Tibial nerve (tissue), 4 donors: ENCODE measurements around the gene AP2M1. TPM values are rescaled to one million over a fixed set of nuclear protein-coding genes. Genes with fewer than 3 reads are reported as not detected.

ENCODE experiments used
- DNase-seq, 2 donors: peaks; one replicate each; pipeline ENCODE4 v3.0.0-alpha.2; 2019; ENCODE audit warnings: low spot score in 2 of 2
- H3K27ac ChIP-seq, 4 donors: fragments of 200-600 bp; sonication (generic) in 3 of 4; one replicate each; pipeline ENCODE4 v1.5.1; 2017 to 2019; ENCODE audit warnings: mild to moderate bottlenecking in 1 of 4
- H3K27me3 ChIP-seq, 2 donors: fragments of 200-600 bp; sonication (generic) in 1 of 2; one replicate each; pipeline versions ENCODE4 v1.5.1 to v1.6.0; 2017 to 2019
- H3K36me3 ChIP-seq, 3 donors: fragments of 200-600 bp; sonication (generic); one replicate each; pipeline ENCODE4 v1.5.1; 2018 to 2019
- H3K4me1 ChIP-seq, 4 donors: fragments of 200-600 bp; sonication (generic) in 3 of 4; one replicate each; pipeline ENCODE4 v1.5.1; 2017 to 2019
- H3K4me3 ChIP-seq, 4 donors: fragments of 200-600 bp; sonication (generic) in 3 of 4; one replicate each; pipeline ENCODE4 v1.5.1; 2017 to 2019; ENCODE audit warnings: mild to moderate bottlenecking in 1 of 4, moderate library complexity in 1 of 4
- H3K9me3 ChIP-seq, 4 donors: fragments of 200-600 bp; sonication (generic) in 3 of 4; one replicate each; pipeline ENCODE4 v1.5.1; 2017 to 2019
- EP300 ChIP-seq, 2 donors: sonication (generic); formaldehyde crosslinking; IDR thresholded peaks; one replicate each; pipeline ENCODE4 v1.6.1; 2017; ENCODE audit warnings: antibody characterized with exemption in 2 of 2, mild to moderate bottlenecking in 1 of 2
- POLR2A ChIP-seq, 2 donors: fragments of 450-650 bp; IDR thresholded peaks; one replicate each; pipeline ENCODE4 v1.6.1; 2017; ENCODE audit warnings: antibody characterized with exemption in 2 of 2, mild to moderate bottlenecking in 2 of 2, moderate library complexity in 2 of 2
- WGBS, 2 donors: methylation state at CpG; one replicate each; pipeline ENCODE4 v1.1.5; 2018; 5-methylcytosine and 5-hydroxymethylcytosine counted together
- total RNA-seq, 4 donors: library from RNA; depleted of rRNA; stranded (reverse); fragments of >200 nt; gene quantifications; one replicate each; pipeline ENCODE4 v1.1.0, GENCODE V29; 2016
- TF ChIP-seq, protein P1 (sequence below), 5 experiments: fragments of 200-600 bp in 3 of 5; fragments of 450-650 bp in 2 of 5; sonication (generic) in 3 of 5; IDR thresholded peaks; one replicate each; pipeline ENCODE4 v1.5.1; 2016 to 2019; ENCODE audit warnings: antibody characterized with exemption in 5 of 5, mild to moderate bottlenecking in 3 of 5, moderate library complexity in 2 of 5

Gene AP2M1
- total RNA-seq, 4 donors from 2014 or later: 182 to 212 (median 199) TPM

DNA sequence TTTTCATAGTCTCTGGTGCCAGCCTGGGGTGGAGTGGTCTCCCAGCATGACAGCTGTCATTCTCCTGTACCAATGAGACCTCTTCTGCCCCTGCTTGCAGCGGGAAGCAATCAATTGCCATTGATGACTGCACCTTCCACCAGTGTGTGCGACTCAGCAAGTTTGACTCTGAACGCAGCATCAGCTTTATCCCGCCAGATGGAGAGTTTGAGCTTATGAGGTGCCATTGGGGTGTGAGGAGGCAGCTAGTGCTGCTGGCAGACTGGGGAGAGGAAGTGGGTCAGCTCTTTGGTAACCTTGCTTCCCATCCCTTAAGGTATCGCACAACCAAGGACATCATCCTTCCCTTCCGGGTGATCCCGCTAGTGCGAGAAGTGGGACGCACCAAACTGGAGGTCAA lies 6.9 kb downstream of the AP2M1 start:
- no peak for TF ChIP-seq POLR2A (IDR thresholded peaks at IDR 0.05)
- TF ChIP-seq EP300 (IDR thresholded peaks at IDR 0.05): no peak
- H3K36me3 ChIP-seq: peaks cover 4 to 76% (median 34%) of the 10 kb centered on the region in 3 donors
- H3K9me3 ChIP-seq: no peaks in the 10 kb centered on the region
- H3K27me3 ChIP-seq: no peaks in the 10 kb centered on the region
- no peak for DNase-seq
- H3K4me3 ChIP-seq: no peak overlapping the region
- no peak overlapping the region for H3K27ac ChIP-seq
- peaks cover 0 to 39% (median 17%) of the 10 kb centered on the region in 4 donors for H3K4me1 ChIP-seq
- 93 to 94% methylated on average over 9 of the region's 9 CpGs for WGBS, 2 donors

DNA sequence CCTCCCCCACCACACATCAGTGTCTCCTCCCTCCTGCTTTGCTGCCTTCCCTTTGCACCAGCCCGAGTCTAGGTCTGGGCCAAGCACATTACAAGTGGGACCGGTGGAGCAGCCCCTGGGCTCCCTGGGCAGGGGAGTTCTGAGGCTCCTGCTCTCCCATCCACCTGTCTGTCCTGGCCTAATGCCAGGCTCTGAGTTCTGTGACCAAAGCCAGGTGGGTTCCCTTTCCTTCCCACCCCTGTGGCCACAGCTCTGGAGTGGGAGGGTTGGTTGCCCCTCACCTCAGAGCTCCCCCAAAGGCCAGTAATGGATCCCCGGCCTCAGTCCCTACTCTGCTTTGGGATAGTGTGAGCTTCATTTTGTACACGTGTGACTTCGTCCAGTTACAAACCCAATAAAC lies 9.0 kb downstream of the AP2M1 start:
- Histone ChIP-seq H3K4me1 (peaks cover 6 to 39% (median 15%) of the 10 kb centered on the region in 4 donors), H3K27ac (no peak overlapping the region), H3K4me3 (no peak overlapping the region), H3K27me3 (no peaks in the 10 kb centered on the region), H3K9me3 (no peaks in the 10 kb centered on the region), H3K36me3 (peaks cover 4 to 71% (median 28%) of the 10 kb centered on the region in 3 donors)
- no peak for DNase-seq
- TF ChIP-seq, protein P1, sequence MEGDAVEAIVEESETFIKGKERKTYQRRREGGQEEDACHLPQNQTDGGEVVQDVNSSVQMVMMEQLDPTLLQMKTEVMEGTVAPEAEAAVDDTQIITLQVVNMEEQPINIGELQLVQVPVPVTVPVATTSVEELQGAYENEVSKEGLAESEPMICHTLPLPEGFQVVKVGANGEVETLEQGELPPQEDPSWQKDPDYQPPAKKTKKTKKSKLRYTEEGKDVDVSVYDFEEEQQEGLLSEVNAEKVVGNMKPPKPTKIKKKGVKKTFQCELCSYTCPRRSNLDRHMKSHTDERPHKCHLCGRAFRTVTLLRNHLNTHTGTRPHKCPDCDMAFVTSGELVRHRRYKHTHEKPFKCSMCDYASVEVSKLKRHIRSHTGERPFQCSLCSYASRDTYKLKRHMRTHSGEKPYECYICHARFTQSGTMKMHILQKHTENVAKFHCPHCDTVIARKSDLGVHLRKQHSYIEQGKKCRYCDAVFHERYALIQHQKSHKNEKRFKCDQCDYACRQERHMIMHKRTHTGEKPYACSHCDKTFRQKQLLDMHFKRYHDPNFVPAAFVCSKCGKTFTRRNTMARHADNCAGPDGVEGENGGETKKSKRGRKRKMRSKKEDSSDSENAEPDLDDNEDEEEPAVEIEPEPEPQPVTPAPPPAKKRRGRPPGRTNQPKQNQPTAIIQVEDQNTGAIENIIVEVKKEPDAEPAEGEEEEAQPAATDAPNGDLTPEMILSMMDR (IDR thresholded peaks at IDR 0.05): no peak
- TF ChIP-seq POLR2A (IDR thresholded peaks at IDR 0.05): no peak
- TF ChIP-seq EP300 (IDR thresholded peaks at IDR 0.05): no peak
- WGBS, 2 donors: 72 to 86% methylated on average over 5 of the region's 5 CpGs

DNA sequence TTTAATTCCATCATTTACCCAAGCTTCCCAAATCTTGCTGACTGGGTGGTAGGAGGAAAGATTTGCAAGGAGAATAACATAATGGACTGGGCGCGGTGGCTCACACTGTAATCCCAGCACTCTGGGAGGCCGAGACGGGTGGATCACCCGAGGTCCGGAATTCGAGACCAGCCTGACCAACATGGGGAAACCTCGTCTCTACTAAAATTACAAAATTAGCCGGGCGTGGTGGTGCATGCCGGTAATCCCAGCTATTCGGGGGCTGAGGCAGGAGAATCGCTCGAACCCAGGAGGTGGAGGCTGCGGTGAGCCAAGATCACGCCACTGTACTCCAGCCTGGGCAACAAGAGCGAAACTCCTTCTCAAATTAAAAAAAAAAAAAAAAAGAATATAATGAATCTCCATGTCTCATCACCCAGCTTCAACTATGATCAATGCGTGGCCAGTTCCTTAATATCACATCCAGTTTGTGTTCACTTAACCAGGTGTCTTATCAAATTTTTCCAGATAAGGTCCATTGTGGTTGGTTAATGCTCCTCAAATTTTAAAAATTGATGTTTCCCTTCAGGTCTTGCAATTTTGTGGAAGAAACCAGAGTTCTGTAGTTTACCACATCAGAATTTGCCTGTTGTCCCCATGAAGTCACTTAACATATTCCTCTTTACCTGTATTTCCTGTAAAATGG lies 10.0 kb downstream of the AP2M1 start:
- Histone ChIP-seq H3K9me3 (no peaks in the 10 kb centered on the region), H3K27ac (peak overlapping the region in 3 of 4 donors; percentile 78 to 87 (median 84)), H3K27me3 (no peaks in the 10 kb centered on the region), H3K4me3 (no peak overlapping the region), H3K4me1 (peaks cover 6 to 43% (median 15%) of the 10 kb centered on the region in 4 donors), H3K36me3 (peaks cover 4 to 71% (median 26%) of the 10 kb centered on the region in 3 donors)
- no peak for DNase-seq
- no peak for TF ChIP-seq POLR2A (IDR thresholded peaks at IDR 0.05)
- TF ChIP-seq, protein P1 (IDR thresholded peaks at IDR 0.05): no peak
- no peak for TF ChIP-seq EP300 (IDR thresholded peaks at IDR 0.05)
- WGBS, 2 donors: 91 to 94% methylated on average over 18 of the region's 18 CpGs

DNA sequence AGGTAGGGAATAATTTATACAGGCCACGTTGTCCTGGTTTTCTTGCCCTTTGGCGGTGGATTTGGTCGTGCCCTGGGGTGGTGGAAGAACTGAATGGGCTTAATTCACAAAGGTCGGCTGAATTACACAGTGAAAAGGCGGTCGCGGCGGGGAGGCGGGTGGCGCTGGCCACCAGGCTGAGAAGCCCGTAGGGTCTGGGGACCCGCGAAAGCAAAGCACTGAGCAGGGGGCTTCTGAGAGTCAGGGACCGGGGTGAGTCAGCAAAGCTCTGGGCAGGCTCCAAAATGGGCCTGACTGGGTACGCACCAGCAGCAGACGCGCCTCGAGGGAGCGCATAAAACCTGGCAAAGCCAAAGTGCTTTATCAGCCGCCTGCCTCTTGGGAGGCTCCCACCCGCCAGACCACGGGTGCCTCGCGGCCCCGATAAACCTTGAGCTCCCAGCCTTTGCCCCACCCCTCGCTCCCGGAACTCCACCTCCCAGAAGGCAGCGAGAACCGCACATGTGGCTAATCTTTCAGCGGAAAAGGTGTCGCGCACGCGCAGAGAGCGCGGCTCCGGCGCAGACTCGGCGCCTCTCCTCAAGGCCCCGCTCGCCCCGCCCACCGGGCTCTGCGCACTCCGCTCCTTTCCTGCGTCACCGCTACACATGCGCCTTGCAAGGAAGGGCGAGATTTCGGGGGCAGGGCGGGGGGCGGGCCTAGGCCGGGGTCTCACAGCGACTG lies 11.0 kb downstream of the AP2M1 start:
- Histone ChIP-seq H3K27ac (peak overlapping the region; percentile 79 to 88 (median 87)), H3K9me3 (no peaks in the 10 kb centered on the region), H3K27me3 (no peaks in the 10 kb centered on the region), H3K4me1 (peaks cover 6 to 38% (median 15%) of the 10 kb centered on the region in 4 donors), H3K4me3 (peak overlapping the region; percentile 75 to 97 (median 79)), H3K36me3 (peaks cover 4 to 71% (median 20%) of the 10 kb centered on the region in 3 donors)
- DNase-seq: peak; percentile 97 to 98
- WGBS, 2 donors: 1 to 2% methylated on average over 32 to 51 of the region's 55 CpGs
- TF ChIP-seq, protein P1 (IDR thresholded peaks at IDR 0.05): no peak
- TF ChIP-seq EP300 (IDR thresholded peaks at IDR 0.05): peak in 1 of 2 donors; percentile 98

DNA sequence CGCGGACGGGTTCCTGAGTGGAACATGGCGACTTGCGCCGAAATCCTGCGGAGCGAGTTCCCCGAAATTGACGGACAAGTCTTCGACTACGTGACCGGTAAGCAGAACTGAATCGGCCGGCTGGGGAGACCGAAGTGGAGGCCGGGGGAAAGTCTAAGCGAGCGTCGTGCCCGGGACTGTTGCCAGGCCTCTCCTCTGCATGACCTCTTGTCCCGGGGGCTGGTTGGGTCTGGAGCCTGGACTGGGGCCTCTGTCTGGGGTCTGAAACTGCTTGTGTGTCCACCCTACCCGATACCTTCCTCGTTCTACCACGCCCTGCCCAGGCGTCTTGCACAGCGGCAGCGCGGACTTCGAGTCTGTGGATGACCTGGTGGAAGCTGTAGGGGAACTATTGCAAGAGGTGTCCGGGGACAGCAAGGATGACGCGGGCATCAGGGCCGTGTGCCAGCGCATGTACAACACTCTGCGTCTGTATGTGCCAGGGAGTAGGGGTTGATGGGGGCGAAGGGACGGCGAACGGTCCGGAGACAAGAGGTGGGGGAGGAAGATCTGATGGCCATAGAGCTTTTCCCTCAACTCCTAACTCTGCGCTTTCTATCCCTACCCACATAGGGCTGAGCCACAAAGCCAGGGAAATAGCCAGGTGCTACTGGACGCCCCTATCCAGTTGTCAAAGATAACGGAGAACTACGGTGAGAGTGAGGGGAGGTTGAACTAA lies 11.7 kb downstream of the AP2M1 start, which contains the start of gene ABCF3:
TSS of gene ABCF3 (plus strand) at position 16 of the 718 bp plus-strand sequence. CDS start at position 25, 9 bp downstream.
- TF ChIP-seq POLR2A (IDR thresholded peaks at IDR 0.05) (peak; percentile 48 to 79), EP300 (IDR thresholded peaks at IDR 0.05) (peak in 1 of 2 donors; percentile 94)
- TF ChIP-seq, protein P1 (IDR thresholded peaks at IDR 0.05): no peak
- peaks cover 2 to 71% (median 18%) of the 10 kb centered on the region in 3 donors for H3K36me3 ChIP-seq
- 1% methylated on average over 26 to 39 of the region's 45 CpGs for WGBS, 2 donors

More for the DNA sequence above, 11.7 kb downstream of the AP2M1 start, which contains the start of gene ABCF3:
- Histone ChIP-seq H3K4me3 (peak within 1 kb of the TSS; percentile 75 to 97 (median 79)), H3K27me3 (no peaks in the 10 kb centered on the region), H3K27ac (peak within 1 kb of the TSS; percentile 79 to 88 (median 87)), H3K9me3 (no peaks in the 10 kb centered on the region), H3K4me1 (peaks cover 6 to 38% (median 15%) of the 10 kb centered on the region in 4 donors)
- no peak for DNase-seq
